IPS DF 6.9 (cell line): ENCODE data around the gene LHB.

Experiments
- DNase-seq: peaks from one replicate; pipeline ENCODE4 v3.0.0-alpha.2; 2013; ENCODE audit warnings: low read depth, low spot score
- H3K27ac ChIP-seq: one replicate; pipeline ENCODE4 v1.5.1; 2013; ENCODE audit warnings: low read length, control low read depth
- H3K27me3 ChIP-seq: 2 replicates; pipeline ENCODE4 v1.6.1; 2013; ENCODE audit warnings: mild to moderate bottlenecking, low read length; ENCODE audit not compliant: control insufficient read depth, insufficient read depth
- H3K36me3 ChIP-seq: 2 replicates; pipeline ENCODE4 v1.6.1; 2013; ENCODE audit warnings: low read length; ENCODE audit not compliant: control insufficient read depth, insufficient read depth
- H3K4me1 ChIP-seq: 2 replicates; pipeline ENCODE4 v1.6.1; 2013; ENCODE audit warnings: low read length; ENCODE audit not compliant: control insufficient read depth, insufficient read depth
- H3K4me3 ChIP-seq: 2 replicates; pipeline ENCODE4 v1.5.1; 2013; ENCODE audit warnings: mild to moderate bottlenecking, low read length
- H3K9me3 ChIP-seq: 2 replicates; pipeline ENCODE4 v1.6.1; 2013; ENCODE audit warnings: low read length, inconsistent platforms; ENCODE audit not compliant: control insufficient read depth, insufficient read depth
- WGBS: extraction: QIAGEN DNeasy Blood & Tissue Kit; methylation state at CpG from one replicate; pipeline ENCODE4 v1.1.7; 2013; ENCODE audit warnings: mixed read lengths, missing lambda C conversion rate; ENCODE audit not compliant: insufficient read length, insufficient coverage; 5-methylcytosine and 5-hydroxymethylcytosine counted together

LHB gene

GRCh38 chr19:48992581-48993174 is 24.2 kb downstream of the LHB start:
- Histone ChIP-seq H3K4me3 (peak overlapping the region; percentile 67), H3K36me3 (peaks cover 2% of the 10 kb centered on the region; the same call in 1 of the 2 replicates), H3K4me1 (peaks cover 1% of the 10 kb centered on the region; the same call in 1 of the 2 replicates), H3K27me3 (no peaks in the 10 kb centered on the region), H3K9me3 (no peaks in the 10 kb centered on the region), H3K27ac (no peak overlapping the region)
- no peak for DNase-seq
- WGBS: no CpG with 5 or more reads among the region's 20 CpGs

GRCh38 chr19:48991873-48992580 is 24.9 kb downstream of the LHB start:
- Histone ChIP-seq H3K4me3 (peak overlapping the region; percentile 67; the same call in 1 of the 2 replicates), H3K4me1 (peaks cover 1% of the 10 kb centered on the region; the same call in 1 of the 2 replicates), H3K36me3 (peaks cover 2% of the 10 kb centered on the region; the same call in 1 of the 2 replicates), H3K27ac (no peak overlapping the region), H3K9me3 (no peaks in the 10 kb centered on the region), H3K27me3 (no peaks in the 10 kb centered on the region)
- WGBS: no CpG with 5 or more reads among the region's 8 CpGs
- DNase-seq: no peak

GRCh38 chr19:48991011-48991609 is 25.8 kb downstream of the LHB start:
- no CpG with 5 or more reads among the region's 22 CpGs for WGBS
- no peak for DNase-seq
- Histone ChIP-seq H3K4me1 (peaks cover 1% of the 10 kb centered on the region; the same call in 1 of the 2 replicates), H3K36me3 (peaks cover 2% of the 10 kb centered on the region; the same call in 1 of the 2 replicates), H3K27ac (no peak overlapping the region), H3K27me3 (no peaks in the 10 kb centered on the region), H3K4me3 (no peak overlapping the region), H3K9me3 (no peaks in the 10 kb centered on the region)

GRCh38 chr19:48990400-48990799 is 26.5 kb downstream of the LHB start:
- no peaks in the 10 kb centered on the region for H3K9me3 ChIP-seq
- peaks cover 7% of the 10 kb centered on the region for H3K36me3 ChIP-seq
- H3K4me3 ChIP-seq: no peak overlapping the region
- DNase-seq: no peak
- no CpG with 5 or more reads among the region's 4 CpGs for WGBS
- no peaks in the 10 kb centered on the region for H3K27me3 ChIP-seq
- peaks cover 1% of the 10 kb centered on the region; the same call in 1 of the 2 replicates for H3K4me1 ChIP-seq
- H3K27ac ChIP-seq: no peak overlapping the region

- Histone ChIP-seq H3K9me3 (no peaks in the 10 kb centered on the region), H3K4me1 (peaks cover 1% of the 10 kb centered on the region; the same call in 1 of the 2 replicates), H3K27ac (no peak overlapping the region), H3K4me3 (no peak overlapping the region), H3K36me3 (peaks cover 10% of the 10 kb centered on the region), H3K27me3 (no peaks in the 10 kb centered on the region)
- no peak for DNase-seq
- no CpG with 5 or more reads among the region's 17 CpGs for WGBS
Measured at GRCh38 chr19:48989701-48990291, 27.1 kb downstream of the LHB start.

GRCh38 chr19:48988860-48989259 is 28.0 kb downstream of the LHB start:
- no peak overlapping the region for H3K27ac ChIP-seq
- no peaks in the 10 kb centered on the region for H3K9me3 ChIP-seq
- DNase-seq: no peak
- H3K36me3 ChIP-seq: peaks cover 10% of the 10 kb centered on the region
- no peaks in the 10 kb centered on the region for H3K27me3 ChIP-seq
- H3K4me3 ChIP-seq: no peak overlapping the region
- no CpG with 5 or more reads among the region's 9 CpGs for WGBS
- no peaks in the 10 kb centered on the region for H3K4me1 ChIP-seq

- Histone ChIP-seq H3K4me3 (no peak overlapping the region), H3K27ac (no peak overlapping the region), H3K27me3 (no peaks in the 10 kb centered on the region), H3K36me3 (peaks cover 10% of the 10 kb centered on the region), H3K9me3 (no peaks in the 10 kb centered on the region), H3K4me1 (no peaks in the 10 kb centered on the region)
- DNase-seq: no peak
- no CpG with 5 or more reads among the region's 7 CpGs for WGBS
Measured at GRCh38 chr19:48988286-48988685, 28.6 kb downstream of the LHB start.

GRCh38 chr19:48987323-48987722 is 29.6 kb downstream of the LHB start:
- DNase-seq: no peak
- WGBS: no CpG with 5 or more reads among the region's 7 CpGs
- no peak overlapping the region for H3K27ac ChIP-seq

GRCh38 chr19:48986211-48986610 is 30.7 kb downstream of the LHB start:
- no CpG with 5 or more reads among the region's 3 CpGs for WGBS
- H3K4me1 ChIP-seq: no peaks in the 10 kb centered on the region
- H3K36me3 ChIP-seq: peaks cover 12% of the 10 kb centered on the region
- H3K27ac ChIP-seq: no peak overlapping the region
- no peaks in the 10 kb centered on the region for H3K9me3 ChIP-seq
- no peak overlapping the region for H3K4me3 ChIP-seq
- DNase-seq: no peak
- no peaks in the 10 kb centered on the region for H3K27me3 ChIP-seq

More at GRCh38 chr19:48987323-48987722, 29.6 kb downstream of the LHB start:
- no peak overlapping the region for H3K4me3 ChIP-seq
- H3K36me3 ChIP-seq: peaks cover 10% of the 10 kb centered on the region
- H3K27me3 ChIP-seq: no peaks in the 10 kb centered on the region
- H3K9me3 ChIP-seq: no peaks in the 10 kb centered on the region
- no peaks in the 10 kb centered on the region for H3K4me1 ChIP-seq

GRCh38 chr19:48985711-48986110 is 31.2 kb downstream of the LHB start:
- Histone ChIP-seq H3K36me3 (peaks cover 12% of the 10 kb centered on the region), H3K9me3 (no peaks in the 10 kb centered on the region), H3K27me3 (no peaks in the 10 kb centered on the region), H3K4me1 (no peaks in the 10 kb centered on the region), H3K27ac (no peak overlapping the region), H3K4me3 (no peak overlapping the region)
- no peak for DNase-seq
- WGBS: no CpG with 5 or more reads among the region's 13 CpGs
